GM04504 (cell line): ENCODE data around the gene PLEKHM3.
"Not testable (repeated sequence)": the region's sequence is repeated elsewhere in the genome, so short reads cannot be mapped to it uniquely, and the experiment has no call there.

Experiments used
- DNase-seq: peaks from one replicate; pipeline ENCODE4 v3.0.0-alpha.2; 2012; ENCODE audit warnings: low read depth

Gene PLEKHM3

DNA sequence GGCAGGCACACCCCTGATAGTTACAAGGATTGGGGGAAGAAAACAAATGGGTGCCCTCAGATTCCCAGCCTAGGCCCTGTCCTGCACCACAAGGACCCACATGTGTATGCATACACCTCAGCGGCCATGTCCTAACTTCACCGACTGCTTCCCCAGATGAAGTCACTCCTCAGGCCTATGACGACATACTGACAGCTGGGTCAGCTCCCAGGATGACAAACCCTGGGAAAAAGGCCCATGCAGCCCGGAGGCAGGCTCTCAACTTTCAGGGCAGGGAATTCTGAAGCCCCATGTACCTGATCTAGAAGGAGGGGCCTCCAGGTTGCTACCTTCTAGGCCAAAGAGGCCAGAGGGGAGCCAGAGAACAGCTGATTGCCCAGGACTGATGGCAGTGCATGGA, 11.0 kb upstream of the PLEKHM3 start:
- DNase-seq: no peak

- DNase-seq: no peak
These were observed 9.3 kb upstream of the PLEKHM3 start for GRCh38 chr2:208034503-208035140.

DNA sequence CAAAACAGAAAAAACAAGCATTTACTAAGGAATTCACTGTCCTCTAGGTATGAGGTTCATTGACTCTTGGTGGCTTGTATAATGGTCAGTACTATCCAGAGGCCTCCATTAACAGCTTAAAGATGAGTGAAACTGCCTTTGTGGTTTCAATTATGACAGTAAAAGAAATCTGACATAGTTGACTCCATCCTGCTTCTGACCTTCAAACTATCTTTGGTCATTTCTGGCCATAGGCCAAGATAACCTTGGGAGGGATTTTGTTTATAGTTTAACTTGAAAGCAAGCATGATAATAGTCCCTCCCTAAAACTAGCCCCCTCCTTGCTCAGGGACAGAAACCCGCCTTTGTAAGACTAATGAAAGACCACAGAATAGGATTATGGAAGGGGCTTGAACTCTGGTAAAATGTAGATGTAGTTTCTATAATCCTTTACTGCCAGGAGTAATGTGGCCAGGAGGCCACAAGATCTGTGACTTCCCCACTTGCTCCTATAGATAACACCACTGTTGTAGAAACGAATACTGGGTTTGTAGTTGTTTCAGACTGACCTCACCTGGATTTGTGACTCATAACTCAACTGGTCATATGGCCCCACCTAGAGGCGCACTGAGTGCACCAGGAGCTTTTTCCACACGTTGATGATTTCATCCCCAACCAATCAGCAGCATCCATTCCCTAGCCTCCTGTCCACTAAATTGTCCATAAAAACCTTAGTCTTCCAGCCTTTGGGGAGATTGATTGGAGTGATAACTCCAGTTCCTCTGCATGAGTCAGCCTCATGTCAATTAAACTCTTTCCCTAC, 8.6 kb upstream of the PLEKHM3 start:
- DNase-seq: no peak

DNA sequence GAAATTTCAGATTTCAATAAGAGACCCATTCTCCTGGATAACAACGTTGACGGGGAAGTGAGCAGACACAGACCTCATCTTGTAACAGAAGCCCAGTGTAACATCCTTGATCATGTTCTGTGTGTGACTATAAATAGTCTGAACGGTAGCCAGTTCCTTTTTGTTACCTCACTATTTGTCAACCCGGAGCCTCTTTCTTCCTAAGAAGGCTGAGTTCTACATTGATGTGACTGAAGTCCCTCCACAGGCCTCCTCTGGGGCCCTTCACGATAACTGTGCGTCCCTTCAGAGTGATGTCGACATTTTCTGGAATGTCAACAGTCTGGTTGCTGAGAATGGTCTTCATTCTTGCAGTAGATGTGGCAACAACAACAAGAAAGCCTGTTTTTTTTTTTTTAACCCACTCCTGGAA, 6.3 kb upstream of the PLEKHM3 start:
- no peak for DNase-seq

GRCh38 chr2:208025814-208026184, 472 bp upstream of the PLEKHM3 start:
- no peak for DNase-seq

GRCh38 chr2:208024091-208024490, 1.2 kb downstream of the PLEKHM3 start:
- DNase-seq: no peak

GRCh38 chr2:208020253-208020652, 5.1 kb downstream of the PLEKHM3 start:
- no peak for DNase-seq

- not testable (repeated sequence) for DNase-seq
These were observed 7.1 kb downstream of the PLEKHM3 start for GRCh38 chr2:208018124-208018712.

GRCh38 chr2:208017721-208018120, 7.6 kb downstream of the PLEKHM3 start:
- DNase-seq: no peak

GRCh38 chr2:208015475-208015874, 9.9 kb downstream of the PLEKHM3 start:
- no peak for DNase-seq

DNA sequence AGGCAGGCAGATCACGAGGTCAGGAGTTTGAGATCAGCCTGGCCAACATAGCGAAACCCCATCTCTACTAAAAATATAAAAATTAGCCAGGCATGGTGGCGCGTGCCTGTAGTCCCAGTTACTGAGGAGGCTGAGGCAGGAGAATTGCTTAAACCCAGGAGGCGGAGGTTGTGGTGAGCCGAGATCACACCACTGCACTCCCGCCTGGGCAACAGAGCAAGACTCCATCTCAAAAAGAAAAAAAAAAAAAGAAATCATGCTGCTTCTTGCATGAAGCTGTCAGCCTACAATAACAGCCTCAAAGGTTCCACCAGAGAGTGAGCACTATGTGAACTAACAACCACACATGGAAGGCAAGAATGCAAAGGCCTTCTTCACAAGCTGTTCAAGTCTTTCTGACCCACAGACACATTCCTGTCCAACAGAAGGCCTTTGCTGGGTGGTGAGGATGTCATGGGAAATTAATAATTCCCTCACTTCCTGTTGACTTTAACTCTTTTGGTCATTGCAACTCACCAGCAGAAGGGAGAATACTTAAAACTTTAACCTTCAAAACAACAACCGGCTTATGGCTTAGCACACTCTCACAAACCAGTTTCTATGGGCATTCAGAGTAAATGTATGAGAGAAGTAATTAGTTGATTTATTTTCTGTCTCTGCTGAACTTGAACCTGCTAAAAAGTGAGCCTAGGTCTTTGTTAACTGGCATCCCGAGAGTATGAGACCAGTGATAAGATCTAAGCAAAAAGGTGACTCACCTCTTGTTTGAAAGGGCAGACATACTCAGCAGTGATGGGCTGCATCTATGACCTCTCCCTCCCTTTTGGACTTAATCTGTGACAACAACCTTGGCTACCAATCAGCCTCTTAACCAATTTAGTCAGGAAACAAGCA, 11.8 kb downstream of the PLEKHM3 start:
- DNase-seq: no peak

DNA sequence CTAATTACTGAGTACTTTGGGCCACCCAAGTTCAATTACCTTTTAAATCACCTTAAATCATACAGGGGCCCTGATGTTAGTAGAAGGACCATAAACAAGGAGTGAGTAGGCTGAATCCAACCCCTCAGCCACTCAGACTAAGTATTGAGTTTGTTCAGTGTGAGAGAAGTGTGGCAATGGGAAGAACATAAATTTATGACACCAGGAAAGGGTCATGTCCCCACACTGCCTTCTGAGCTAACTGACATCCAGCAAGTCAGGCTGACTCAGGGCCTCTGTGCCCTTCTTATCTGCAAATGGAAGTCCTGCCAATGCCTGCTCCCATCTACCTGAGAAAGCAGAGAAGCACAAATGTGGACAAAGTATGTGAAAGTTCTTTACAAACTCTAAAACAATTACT, 12.9 kb downstream of the PLEKHM3 start:
- DNase-seq: no peak

- DNase-seq: no peak
These were observed 14.8 kb downstream of the PLEKHM3 start for GRCh38 chr2:208010506-208010905.

DNA sequence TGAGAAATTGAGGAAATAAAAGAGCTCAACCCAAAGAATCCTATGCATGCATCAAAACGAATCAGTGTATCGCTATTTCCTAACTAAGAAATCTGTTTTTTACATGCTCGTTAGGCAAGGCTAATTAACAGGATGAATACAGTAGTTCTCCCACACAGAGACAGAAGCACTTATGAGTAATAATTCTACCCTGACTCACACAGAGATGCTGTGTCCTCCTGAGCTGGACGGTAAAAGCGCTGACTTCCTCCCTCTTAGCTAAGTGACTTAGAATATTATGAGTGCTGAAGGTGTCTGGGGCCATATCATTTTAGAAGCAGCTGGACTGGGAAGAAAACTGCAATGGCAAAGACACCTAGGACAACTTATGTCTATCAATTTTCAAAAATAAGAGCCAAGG, 18.5 kb downstream of the PLEKHM3 start:
- DNase-seq: no peak

- DNase-seq: no peak
These were observed 19.0 kb downstream of the PLEKHM3 start for GRCh38 chr2:208006337-208006736.

- DNase-seq: no peak
These were observed 23.4 kb downstream of the PLEKHM3 start for GRCh38 chr2:208001924-208002323.

DNA sequence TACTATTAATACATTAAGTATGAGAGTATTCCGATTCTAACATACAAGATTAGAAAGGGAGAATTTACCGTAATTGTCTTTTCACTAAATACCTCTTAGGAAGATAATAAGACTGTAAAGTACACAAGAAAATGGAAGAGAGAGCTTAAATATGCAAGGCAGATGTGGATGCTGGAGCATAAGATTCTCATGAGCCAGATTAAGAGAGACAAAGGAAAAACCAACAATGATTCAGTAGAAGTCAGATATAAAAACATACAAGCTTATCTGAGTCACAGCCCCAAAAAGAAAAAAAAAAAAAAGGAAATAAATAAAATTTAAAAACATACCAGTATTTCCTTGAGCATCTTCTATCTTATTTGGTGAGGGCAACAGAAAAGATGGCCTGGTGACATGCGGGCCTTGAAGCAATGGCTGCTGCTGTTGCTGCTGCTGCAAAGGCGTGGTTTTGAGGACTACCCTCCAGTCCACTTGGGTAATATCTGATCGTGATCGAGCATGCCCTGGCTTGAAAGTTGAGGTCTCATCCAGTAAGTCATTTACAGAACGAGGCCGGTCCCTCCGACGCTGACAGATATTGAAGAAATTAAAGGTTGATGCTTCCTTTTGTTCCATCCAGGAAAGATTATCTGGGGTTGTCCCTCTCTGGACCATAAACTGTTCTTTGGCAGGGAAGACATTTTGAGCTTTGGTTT, 24.5 kb downstream of the PLEKHM3 start:
- no peak for DNase-seq

GRCh38 chr2:207996848-207997247, 28.5 kb downstream of the PLEKHM3 start:
- no peak for DNase-seq

GRCh38 chr2:207995887-207996286, 29.4 kb downstream of the PLEKHM3 start:
- DNase-seq: no peak

DNA sequence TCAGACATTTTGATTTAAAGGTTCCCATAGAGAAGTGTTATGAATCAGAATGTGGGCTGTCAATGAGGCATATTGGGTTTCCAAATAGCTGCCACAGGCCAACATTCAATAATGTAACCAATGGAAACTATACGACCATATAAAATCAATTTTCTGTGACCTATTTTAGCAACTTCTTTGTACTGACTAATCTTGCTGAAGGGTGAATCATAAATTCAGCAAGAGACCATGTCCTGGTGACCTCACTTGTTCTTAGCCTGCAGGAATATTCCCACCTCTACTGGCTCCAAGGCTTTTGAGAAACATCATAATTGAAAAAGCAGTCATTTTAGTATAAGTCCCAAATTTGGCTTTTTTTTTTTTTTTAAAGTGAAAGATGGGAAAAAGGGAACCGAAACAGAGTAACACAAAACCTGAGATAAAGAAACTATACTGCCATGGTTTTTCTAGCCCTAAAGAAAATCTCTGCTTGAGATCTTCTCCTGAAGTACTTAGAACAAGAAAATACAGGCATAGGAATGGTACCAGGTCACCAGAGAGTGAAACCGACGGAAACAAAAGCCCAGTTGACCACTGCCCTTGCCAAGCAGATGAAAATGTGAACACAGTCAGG, 32.1 kb downstream of the PLEKHM3 start:
- peak; percentile 16 for DNase-seq

DNA sequence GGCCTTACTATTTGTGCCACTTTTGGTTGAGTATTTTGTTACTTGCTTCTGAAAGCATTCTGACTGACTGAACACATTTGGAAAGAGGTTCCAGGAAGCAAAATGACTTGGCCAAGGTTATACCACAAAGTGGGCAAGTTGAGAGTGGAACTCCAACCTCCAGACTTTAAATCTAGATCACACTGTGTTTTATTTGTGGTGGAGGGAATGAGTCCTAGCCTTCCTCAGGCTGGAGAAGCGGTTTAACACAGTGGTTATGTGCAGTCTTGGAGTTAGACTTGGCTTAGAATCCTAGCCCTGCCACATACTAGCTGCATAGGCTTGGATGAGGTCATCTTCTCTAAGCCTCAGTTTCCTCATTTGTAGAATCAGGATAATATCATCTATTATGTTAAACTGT, 33.4 kb downstream of the PLEKHM3 start:
- DNase-seq: no peak
